Fibroblast of skin of right quadriceps (primary cell): Measurements from ENCODE around the gene MRPS23.

Experiments used
- DNase-seq: peaks from one replicate; pipeline ENCODE4 v3.0.0-alpha.2; 2013

MRPS23 gene

DNA sequence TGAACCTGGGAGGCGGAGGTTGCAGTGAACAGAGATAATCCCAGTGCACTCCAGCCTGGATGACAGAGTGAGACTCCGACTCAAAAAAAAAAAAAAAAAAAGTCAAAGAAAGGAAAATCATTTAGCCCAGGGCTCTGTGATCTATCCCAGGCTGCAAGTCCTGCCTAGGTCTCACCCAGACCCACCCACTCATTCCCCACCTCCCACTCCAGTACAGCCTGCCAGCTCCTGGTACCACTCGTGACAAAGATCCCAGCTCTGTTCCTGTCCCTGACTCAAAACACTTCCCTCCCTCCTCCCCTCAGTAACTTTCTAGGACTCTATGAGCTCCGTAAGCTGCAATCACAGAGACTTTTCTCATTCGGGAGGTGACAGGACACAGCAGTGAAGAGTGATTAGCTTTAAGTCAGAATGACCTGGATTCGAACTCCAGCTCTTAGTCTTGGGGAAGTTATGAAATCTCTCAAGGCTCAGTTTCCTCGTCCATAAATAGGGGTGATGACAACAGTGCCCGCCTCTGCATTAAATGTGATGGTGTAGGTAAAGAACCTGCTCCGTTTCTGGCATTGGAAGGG lies 28.0 kb upstream of the MRPS23 start:
- no peak for DNase-seq

DNA sequence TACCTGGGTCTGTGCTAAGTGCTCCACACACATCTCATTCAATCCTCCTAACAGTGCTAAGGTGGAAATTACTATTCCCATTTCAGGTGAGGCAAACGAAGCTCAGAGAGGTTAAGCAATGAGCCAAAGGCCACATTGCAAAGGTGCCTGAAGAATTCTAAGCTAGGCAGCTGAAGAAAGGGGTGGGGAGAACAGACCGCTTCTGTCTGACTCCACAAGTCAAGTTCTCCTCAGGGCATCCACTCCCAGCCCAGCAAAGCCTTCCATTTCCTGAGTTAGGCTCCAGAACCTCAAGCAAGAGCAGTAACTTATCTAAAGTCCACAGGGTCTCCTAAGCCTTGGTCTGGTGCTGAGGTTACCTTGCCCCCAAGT lies 27.0 kb upstream of the MRPS23 start:
- no peak for DNase-seq

DNA sequence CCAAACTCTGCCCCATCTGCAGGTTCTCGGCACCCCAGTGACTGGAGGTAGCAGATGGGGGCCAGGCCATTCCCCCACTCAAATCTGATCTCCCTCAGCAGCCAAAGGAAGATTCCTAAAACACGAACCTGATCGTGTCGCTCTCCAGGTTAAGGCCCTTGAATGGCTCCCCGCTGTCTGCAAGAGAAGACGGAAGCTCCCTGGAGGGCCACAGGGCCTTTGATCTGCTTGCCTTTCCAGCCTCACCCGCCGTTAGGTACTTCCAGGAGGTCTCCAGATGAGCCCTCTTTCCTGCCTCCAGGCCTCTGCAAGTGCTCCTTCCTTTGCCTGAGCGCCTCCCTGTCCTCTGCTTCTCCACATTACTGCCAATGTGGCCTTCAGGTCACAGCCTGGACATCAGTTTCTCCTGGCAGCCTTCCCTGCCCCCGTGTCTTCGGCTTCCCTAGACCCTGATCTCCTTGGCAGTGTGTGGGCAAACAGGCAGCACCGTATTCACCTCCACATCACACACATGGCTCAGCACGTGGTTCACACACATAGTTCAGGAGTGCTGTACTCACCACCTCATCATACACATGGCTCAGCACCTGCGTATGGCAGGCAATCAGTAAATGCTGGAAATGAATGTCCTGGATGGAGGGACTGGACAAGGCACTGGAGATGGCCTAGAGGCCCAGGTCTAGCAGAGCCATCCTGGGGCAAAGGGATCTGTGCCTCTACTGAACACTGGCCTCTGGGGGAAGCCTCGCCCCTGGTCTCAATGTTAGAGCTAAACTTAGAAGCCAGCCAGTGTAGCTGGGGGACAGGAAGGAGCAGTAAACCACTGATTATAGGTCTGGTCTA lies 26.4 kb upstream of the MRPS23 start:
- DNase-seq: no peak

DNA sequence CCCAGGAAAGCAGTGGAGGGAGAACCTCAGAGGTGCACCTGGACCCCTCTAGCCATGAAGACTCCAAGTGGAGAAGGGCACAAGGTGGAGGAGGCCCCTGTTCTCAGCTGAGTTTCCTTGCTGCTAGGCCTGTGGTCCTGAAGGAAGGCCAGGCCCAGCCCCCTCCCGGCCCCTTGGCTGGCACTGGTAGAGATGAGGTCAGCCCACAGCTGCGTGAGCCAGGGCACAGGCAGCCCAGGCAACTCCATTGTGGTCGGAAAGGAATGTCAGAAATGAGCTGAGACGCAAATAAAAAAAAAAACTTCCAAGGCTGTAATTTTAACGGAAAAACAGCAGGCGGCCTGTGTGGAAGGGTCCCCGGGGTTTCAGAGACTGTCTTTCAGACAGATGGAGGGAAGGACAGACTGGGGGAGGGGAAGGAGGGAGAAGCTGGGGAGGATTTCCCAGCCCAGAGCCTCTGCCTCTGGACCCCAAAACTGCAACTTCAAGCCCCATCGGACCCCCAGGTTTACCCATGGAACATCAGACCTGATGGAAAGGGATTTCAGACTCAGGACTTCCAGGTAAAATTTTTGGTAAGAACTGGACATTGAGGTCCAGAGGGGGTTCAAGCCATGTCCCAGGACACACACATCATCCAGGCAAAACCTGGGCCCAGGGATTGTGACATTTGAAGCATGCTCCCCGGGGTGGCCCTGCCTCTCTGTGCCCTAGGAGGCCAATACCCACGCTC lies 25.6 kb upstream of the MRPS23 start:
- DNase-seq: peak; percentile 99

DNA sequence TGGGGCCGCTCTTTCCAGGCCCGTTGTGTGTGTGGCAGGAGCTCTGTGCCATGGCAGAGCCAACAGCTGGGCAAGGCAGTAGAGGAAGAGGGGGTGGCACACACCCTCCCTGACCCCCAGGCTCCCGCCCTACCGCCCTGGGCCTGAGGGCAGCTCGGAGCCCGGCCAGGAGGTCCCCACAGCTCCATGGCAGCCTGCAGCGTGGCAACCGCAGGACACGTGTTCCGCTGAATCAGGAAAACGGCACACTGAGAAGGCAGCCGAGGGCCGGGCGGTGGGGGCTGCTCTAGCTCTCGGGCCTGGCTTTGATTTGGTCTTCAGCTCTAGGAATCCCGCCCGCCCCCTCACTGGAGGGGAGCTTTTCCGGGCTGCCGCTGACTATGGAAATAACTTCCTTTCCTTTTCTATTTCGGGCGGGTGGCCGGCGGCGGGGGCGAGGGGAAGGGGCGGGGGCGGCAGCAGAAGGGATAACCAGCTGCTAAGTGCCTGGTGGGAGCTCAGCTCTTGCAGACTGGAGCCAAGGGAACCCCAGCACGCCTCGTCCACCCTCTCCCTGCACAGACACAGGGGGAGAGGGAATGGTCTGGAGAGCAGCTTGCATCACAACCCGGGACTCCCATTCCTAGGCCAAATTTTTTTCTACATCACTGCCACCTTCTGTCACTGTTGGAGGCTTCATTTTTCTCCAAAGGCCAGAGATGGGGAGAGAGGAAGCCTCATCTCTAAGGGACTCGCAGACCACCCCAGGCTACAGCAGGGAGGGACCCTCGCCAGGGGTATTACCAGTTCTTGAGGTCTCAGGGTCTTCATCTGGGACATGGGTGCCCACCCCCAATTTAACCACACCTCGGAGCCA lies 24.8 kb upstream of the MRPS23 start:
- DNase-seq: peak; percentile 98

DNA sequence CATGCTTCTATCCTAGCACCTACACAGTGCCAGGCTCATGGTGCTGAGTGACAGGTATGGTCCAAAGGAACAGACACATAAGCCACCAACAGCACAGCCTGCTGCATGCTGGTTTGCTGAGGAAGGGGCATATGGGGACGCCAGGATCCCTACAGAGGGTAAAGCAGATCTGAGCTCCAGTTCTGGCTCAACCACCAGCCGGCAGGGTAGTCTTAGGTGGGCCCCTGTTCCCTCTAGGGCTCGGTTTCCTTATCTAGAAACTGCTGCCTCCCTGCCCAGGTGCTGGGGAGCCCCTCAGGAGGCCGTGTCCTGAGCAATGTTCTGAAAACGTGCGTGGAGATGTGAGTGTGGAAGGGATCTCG lies 24.2 kb upstream of the MRPS23 start:
- DNase-seq: no peak

DNA sequence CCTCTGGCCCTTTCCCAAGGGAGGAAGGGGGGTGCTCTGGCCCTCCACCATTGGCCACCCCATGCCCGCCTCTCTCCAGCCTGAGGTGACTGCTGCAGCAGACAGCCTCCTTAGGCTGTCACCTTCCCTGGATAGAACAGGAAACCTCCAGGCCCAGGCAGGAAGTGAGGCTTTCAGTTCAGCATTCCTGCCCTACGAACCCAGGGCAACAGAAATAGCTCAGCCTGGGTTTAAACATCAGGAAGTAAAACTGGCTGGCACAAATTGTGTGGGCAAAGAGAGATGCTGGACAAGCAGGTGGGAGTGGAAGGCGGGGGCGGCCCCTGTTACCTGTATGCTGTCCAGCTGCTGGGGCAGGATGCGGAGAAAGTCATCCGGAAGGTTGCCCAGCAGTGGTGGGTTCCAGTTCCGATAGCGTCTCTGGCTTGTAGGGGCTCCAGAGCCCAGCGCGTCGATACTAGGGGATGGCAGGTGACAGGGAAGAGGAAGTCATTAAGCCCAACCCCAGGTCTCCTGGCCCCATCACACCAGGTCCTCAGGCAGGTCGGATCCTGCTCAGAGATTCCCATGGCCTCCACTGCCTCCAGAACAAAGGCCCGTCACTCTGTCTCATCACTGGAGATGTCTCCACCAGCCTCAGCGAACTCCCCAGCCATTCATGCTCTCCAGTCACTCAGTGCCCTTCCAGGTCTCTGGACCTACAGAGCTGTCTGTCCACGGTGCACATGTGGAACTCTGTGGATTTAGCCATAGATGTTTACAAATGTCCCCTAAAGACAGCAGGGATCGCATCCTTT lies 23.6 kb upstream of the MRPS23 start:
- DNase-seq: no peak

DNA sequence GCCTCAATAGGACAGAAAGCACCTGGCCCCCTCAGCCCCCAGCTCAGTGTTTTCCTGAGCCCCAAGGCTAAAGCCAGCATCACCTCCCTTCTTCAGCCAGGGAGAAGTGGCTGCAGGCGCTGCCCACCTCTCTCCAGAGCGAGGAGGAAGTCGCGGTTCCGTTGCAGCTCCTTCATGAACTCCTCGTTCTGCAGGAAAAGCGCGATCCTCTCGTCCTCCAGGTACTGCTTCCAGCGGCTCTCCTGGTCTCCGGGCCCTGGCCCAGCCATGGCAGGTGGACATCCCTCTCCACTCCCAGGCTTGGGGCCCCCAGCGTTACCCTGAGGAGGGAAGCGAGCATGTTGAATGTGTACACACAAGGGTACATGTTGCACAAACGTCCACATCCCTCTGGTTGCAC lies 22.7 kb upstream of the MRPS23 start:
- DNase-seq: no peak

DNA sequence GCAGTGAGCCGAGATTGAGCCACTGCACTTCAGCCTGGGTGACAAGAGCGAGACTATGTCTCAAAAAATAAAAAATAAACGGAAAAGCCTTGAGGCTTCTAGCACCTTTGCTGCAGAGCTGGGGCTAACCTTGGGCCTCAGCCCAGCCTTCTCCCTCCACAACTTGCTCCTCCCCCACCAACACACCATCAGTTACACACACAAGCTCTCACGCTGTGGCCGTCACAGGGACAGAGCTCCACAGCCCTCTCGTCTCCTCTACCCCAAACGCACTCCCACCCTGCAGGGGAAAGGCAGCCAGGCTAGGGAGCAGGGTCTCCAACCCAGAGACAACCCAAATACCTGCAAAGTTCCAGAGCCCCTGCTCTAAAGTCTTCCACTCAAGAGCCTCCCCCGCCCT lies 22.0 kb upstream of the MRPS23 start:
- DNase-seq: no peak

DNA sequence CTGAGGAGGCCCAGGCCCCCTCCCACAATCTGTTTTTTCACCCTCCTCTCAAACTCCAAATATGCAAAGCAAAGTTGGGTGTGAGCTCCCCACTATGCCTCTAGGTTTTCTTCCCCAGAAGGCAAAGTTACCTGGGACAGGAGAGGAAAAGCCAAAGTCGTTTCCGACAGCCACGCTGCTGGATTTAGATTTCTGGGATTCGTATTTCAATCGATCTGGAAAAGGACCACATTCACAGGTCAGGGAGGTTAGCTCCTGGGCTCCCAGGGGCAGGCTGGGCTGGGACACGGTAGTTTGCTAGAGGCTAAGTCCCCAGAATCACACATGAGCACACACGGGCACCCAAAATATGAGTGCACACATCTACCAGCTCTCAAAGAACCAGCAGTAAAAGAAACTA lies 21.3 kb upstream of the MRPS23 start:
- DNase-seq: no peak

DNA sequence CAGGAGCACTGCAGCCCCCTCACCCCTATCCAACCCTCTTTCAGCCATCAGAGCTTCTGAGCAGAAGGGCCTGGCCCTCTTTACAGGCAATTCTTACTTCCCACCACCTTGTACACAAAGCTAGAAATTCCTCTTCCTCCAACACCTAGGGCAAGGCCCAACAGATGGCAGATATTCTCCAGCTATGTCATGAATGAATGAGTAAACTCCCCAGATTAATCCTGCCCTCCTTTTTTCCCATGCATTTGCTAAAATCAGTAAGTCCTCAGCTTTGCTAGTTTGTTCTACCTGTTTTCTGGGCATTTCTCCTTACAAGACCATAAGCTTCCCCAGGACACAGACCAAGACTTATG lies 20.4 kb upstream of the MRPS23 start:
- DNase-seq: peak; percentile 48

DNA sequence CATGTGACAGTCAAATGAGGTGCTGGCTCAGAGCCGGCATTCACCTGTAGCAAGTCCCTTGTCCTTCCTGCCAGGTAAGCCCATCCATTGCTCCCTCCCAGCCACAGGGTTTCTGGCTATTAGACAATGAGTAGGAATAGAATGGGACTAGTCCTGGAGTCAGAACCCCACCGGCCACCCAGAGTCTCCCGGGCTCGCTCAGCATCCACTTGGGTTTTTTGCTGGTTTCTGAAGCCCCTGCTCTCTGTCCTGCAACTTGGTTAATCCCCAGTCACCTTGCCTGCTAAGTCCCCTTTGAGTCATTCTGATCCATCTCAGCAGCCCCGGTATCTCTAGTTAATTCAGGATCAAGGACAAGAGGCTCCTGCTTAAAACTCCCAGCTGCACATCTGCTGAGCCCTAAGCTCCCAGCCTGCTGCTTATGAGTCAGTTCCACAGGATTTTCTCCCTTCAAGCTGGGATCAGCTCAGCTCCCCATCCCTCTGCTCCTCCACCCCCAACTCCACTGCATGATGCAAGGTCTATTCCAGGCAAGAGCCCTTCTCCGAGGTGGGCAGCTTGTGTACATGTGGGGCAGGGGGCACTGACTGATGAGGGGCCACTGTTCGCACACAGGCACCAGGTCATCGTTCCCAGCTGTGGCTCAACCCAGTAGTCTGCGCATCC lies 19.9 kb upstream of the MRPS23 start:
- DNase-seq: peak; percentile 93

DNA sequence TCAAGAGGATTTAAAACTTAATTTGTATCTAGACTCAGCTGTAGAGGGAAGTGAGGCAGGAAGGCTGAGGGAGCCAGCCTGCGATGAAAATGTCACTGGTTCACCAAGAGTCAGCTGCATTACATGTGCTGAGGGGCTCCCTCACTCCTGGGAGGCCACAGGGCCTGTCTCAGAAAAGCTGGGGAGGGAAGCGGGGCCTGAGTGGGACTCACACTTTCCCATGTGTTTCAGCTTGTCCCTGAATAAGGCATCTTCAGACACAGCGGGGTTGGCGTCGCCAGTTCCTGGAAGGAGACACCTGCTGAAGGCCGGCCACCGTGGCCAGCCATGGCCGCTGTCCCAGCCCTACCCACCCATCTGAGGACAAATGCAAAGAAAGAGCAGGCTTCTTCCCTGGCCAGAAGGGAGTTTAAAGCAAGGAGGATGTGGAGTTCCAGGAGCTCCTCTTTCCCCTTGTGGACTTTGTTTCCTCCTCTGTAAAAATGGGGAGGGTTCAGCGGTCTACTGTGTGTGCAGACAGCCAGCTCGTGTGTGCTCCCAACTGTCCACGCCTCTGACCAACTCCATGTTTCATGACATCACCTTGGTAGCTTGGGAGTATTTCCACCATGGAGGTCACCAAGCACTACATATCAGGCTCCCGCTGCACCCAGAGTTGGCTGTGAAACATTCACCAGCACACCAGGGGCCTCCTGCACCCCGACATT lies 19.2 kb upstream of the MRPS23 start:
- DNase-seq: no peak

DNA sequence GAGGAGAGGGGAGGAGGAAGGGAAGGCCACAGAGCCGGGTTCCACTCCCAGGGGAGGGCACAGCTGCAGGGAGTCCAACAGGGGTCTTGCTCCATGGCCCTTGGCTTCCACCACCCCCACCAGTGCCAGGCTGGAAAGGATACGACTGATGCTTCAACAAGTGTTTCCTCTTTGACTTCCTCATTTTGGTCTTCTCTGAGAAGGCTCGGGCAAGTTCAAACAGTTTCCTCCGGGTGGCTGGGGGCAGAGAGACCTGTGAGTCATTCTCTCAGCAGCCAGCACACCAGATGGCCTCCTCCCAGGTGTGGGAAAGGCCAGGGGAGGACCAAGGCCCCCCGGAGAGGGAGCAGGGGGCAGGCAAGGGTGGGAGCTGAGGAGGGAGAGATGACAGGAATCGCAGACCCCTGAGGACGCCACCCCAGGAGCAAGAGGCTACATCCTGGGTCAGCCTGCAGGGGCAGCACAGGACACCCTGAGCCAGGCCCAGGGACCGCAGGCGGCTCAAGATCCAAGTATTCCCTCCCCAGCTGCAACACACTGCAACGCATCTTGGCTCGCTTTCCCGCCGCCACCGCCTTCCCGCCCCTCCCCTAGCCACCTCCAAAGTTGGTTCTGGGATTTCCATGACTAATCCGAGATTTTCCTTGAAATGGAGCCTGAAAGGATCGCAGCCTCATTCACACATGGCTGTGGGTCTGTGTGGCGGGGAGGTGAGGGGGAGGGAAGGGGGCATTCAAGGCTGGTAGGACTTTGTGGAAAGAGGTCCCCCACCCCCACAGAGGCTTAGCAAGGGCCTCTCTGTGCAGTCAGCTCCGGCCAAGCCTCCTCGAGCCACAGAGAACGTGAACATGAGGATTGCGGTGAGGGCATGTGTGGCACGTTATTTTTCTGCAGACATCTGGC lies 18.4 kb upstream of the MRPS23 start:
- peak; percentile 93 for DNase-seq

DNA sequence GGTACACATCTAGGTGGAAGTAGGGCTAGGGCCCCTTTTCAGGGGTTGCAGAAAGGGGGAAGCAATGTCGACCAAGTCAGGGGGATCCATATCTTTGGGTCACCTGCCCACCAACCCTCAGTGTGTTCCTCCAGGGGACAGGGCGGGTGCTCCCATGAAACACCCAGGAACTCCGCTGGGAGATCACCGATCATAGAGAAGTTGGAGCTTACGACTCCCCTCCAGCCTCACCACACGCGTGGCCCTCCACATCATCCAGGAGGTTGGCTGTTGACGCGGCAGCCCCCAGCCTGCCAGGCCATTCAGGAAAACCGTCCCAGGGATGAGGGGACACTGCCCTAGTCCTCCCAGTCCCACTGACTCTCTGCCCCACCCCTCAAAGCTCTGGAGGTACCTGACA lies 17.3 kb upstream of the MRPS23 start:
- DNase-seq: no peak

DNA sequence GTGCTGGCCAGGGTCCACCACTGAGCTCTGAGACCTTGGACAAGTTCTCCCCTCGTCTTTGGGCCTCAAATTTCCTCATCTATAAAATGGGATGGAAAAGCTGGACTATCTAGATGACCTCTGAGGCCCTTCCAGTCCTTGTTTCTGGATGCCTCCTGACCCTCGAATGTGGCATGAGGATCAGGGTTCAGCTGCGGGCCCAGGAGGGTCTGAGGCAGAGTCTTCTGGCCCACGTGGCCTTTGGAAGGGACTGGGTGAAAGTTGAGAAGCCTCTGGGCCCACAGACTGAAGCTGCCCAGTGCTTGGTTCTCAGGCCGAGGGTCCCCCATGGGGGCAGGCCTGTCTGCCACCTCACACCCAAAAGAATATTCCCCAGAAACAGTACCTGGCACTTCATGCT lies 16.9 kb upstream of the MRPS23 start:
- DNase-seq: no peak

DNA sequence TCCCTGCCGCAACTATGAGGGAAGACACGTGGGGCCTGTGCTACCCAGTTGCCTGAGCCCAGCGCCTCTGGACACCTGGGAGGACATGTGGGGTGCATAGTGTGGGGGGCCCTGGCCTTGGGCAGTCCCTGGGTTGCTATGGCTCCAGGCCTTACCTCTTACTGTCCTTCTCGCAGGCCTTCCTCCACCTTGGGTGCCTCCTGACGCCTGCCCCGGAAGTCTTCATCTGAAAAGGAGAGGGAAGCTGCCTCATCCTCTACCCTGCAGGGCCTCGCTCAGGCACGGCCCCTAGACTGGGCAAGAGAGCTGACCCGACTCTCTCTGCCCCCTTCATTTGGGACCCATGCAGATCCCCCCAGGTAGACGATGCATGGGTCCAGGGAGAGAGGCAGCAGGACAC lies 16.5 kb upstream of the MRPS23 start:
- no peak for DNase-seq

DNA sequence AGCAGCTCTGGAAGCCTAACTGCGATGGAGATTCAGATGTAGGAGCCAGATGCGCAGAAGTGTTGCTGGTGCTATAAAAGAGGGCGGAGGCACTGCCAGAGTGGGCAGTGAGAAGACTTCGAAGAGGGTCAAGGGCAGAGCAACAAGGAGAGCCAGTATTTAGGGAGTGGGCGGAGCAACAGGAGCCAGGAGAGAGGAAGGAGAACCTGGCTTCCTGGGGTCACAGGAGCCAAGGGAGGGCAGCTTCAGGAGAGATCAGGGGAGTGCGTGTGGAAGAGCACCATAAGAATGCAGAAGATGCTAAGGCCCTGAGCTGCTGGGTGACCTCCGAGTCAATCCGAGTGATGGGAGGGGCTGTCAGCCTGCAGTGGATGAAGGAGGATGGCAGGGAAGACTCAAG lies 14.4 kb upstream of the MRPS23 start:
- no peak for DNase-seq

DNA sequence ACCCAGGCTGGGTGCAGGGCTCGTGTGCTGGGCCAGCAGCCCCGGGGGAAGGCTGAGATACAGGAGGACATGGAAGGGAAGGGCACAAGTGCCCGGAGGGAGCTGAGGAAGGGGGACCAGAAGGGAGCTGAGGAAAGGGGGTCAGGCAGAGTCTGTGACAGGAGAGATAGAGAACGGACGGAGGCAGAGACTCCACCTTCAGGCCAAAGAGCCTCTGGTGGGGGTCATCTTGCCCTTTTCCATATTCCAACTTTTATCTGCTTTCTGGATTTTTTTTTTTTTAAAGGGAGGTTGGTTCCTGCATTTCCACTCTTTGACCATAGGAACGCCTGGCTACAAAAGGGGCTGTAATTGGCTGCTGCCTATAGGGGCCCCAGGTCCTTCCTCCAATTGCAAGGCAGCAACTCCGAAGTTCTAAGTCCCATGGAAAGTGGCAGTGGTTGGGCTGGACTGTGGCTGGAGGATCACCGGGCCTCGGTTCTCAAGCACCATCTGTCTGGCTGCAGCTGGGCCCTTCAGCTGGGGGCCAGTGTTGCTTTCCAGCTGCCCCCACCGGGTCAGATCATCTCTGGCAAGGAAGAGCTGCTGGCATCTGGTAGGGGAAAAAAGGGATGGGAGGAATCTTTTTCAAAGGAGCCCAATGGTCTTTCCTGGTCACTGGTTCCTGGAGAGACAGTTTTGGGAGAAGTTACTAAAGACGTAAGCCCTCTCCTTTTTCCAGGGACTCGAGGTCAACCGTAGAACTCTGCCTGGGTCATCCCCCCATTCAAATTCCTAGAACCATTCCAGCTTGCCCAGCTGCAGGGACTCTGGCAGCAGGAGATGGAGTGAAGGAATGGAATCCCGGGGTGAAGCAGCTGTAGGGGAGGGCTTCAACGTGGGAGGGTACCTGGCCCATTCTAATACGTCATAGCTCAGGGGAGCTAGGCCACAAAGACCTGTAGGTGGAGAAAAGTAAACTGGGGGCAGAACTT lies 13.1 kb upstream of the MRPS23 start:
- DNase-seq: no peak
